Thyroid gland (tissue), 4 donors: ENCODE measurements around the gene SLC6A17.

Experiments
- CTCF ChIP-seq, 6 experiments: fragments of 200-600 bp in 3 of 6; fragments of 450-650 bp in 3 of 6; sonication (generic) in 3 of 6; IDR thresholded peaks; one replicate each; pipeline ENCODE4 v1.5.1; 2016 to 2019; ENCODE audit warnings: antibody characterized with exemption in 6 of 6, mild to moderate bottlenecking in 2 of 6, inconsistent platforms in 1 of 6, moderate library complexity in 1 of 6
- POLR2A ChIP-seq, 2 donors: fragments of 450-650 bp; IDR thresholded peaks; one replicate each; pipeline ENCODE4 v1.6.1; 2017; ENCODE audit warnings: antibody characterized with exemption in 2 of 2, mild to moderate bottlenecking in 2 of 2, moderate library complexity in 1 of 2

GRCh38 chr1:110161165-110161564, 10.9 kb downstream of the SLC6A17 start:
- TF ChIP-seq CTCF (IDR thresholded peaks at IDR 0.05) (no peak), POLR2A (IDR thresholded peaks at IDR 0.05) (no peak)
